SK-N-MC (cell line): ENCODE measurements around the gene SGMS1.

Experiments used
- EZH2 ChIP-seq: fragments of 200-600 bp; sonication (generic); IDR thresholded peaks from one replicate; pipeline ENCODE4 v1.6.1; 2017; ENCODE audit warnings: antibody characterized with exemption
- FOXP2 ChIP-seq: optimal IDR thresholded peaks from 2 replicates; pipeline ENCODE3; 2011; ENCODE audit warnings: mild to moderate bottlenecking, moderate library complexity; ENCODE audit not compliant: insufficient read depth; ENCODE audit errors: extremely low read length, control extremely low read depth
- POLR2AphosphoS5 ChIP-seq: IDR thresholded peaks from 2 replicates; pipeline ENCODE4 v1.6.1; 2012; ENCODE audit warnings: mild to moderate bottlenecking, low read depth, low read length, borderline replicate concordance

- TF ChIP-seq POLR2AphosphoS5: no peak
- no peak for TF ChIP-seq EZH2
- TF ChIP-seq FOXP2: no peak
Measured at GRCh38 chr10:50379616-50380015, 244.1 kb downstream of the SGMS1 start.
